Rectal smooth muscle tissue (tissue), 1 donor: Measurements from ENCODE around the gene CDH13.

Experiments
- H3K27ac ChIP-seq: one replicate; pipeline ENCODE4 v1.7.0; 2013; ENCODE audit warnings: low read depth, low read length, inconsistent platforms
- H3K27me3 ChIP-seq: one replicate; pipeline ENCODE4 v1.7.0; 2013; ENCODE audit warnings: low read length; ENCODE audit not compliant: control insufficient read depth, insufficient read depth
- H3K36me3 ChIP-seq: one replicate; pipeline ENCODE4 v1.7.0; 2013; ENCODE audit warnings: low read length; ENCODE audit not compliant: control insufficient read depth, insufficient read depth
- H3K4me1 ChIP-seq: one replicate; pipeline ENCODE4 v1.7.0; 2013; ENCODE audit warnings: low read length; ENCODE audit not compliant: control insufficient read depth, insufficient read depth
- H3K4me3 ChIP-seq: one replicate; pipeline ENCODE4 v1.7.0; 2013; ENCODE audit warnings: low read length
- H3K9ac ChIP-seq: one replicate; pipeline ENCODE4 v1.7.0; 2013; ENCODE audit warnings: low read length

The CDH13 gene

GRCh38 chr16:83253521-83253920 is 626.8 kb downstream of the CDH13 start:
- Histone ChIP-seq H3K27me3 (no peaks in the 10 kb centered on the region), H3K4me1 (no peaks in the 10 kb centered on the region), H3K4me3 (no peak overlapping the region), H3K27ac (no peak overlapping the region), H3K36me3 (no peaks in the 10 kb centered on the region), H3K9ac (no peak overlapping the region)

GRCh38 chr16:83258366-83258928 is 631.7 kb downstream of the CDH13 start:
- no peaks in the 10 kb centered on the region for H3K4me1 ChIP-seq
- H3K4me3 ChIP-seq = no peak overlapping the region
- H3K36me3 ChIP-seq = no peaks in the 10 kb centered on the region
- H3K9ac ChIP-seq = no peak overlapping the region
- no peak overlapping the region for H3K27ac ChIP-seq
- H3K27me3 ChIP-seq = no peaks in the 10 kb centered on the region

GRCh38 chr16:83266848-83267553 is 640.2 kb downstream of the CDH13 start:
- H3K27me3 ChIP-seq = no peaks in the 10 kb centered on the region
- no peak overlapping the region for H3K9ac ChIP-seq
- H3K4me1 ChIP-seq = no peaks in the 10 kb centered on the region
- H3K36me3 ChIP-seq = no peaks in the 10 kb centered on the region
- H3K27ac ChIP-seq = no peak overlapping the region
- no peak overlapping the region for H3K4me3 ChIP-seq

- H3K27ac ChIP-seq = no peak overlapping the region
- no peak overlapping the region for H3K9ac ChIP-seq
- H3K4me3 ChIP-seq = no peak overlapping the region
- no peaks in the 10 kb centered on the region for H3K36me3 ChIP-seq
- H3K4me1 ChIP-seq = no peaks in the 10 kb centered on the region
- H3K27me3 ChIP-seq = no peaks in the 10 kb centered on the region
Measured at GRCh38 chr16:83268169-83268568, 641.4 kb downstream of the CDH13 start.

- Histone ChIP-seq H3K27ac (no peak overlapping the region), H3K9ac (no peak overlapping the region), H3K4me3 (no peak overlapping the region), H3K4me1 (no peaks in the 10 kb centered on the region), H3K36me3 (no peaks in the 10 kb centered on the region), H3K27me3 (no peaks in the 10 kb centered on the region)
Measured at GRCh38 chr16:83269048-83269447, 642.3 kb downstream of the CDH13 start.

- Histone ChIP-seq H3K9ac (no peak overlapping the region), H3K4me3 (no peak overlapping the region), H3K4me1 (no peaks in the 10 kb centered on the region), H3K36me3 (no peaks in the 10 kb centered on the region), H3K27me3 (no peaks in the 10 kb centered on the region), H3K27ac (no peak overlapping the region)
Measured at GRCh38 chr16:83269541-83269940, 642.8 kb downstream of the CDH13 start.

- Histone ChIP-seq H3K27ac (no peak overlapping the region), H3K9ac (no peak overlapping the region), H3K4me1 (no peaks in the 10 kb centered on the region), H3K27me3 (no peaks in the 10 kb centered on the region), H3K4me3 (no peak overlapping the region), H3K36me3 (no peaks in the 10 kb centered on the region)
Measured at GRCh38 chr16:83270061-83270460, 643.3 kb downstream of the CDH13 start.

GRCh38 chr16:83270640-83271039 is 643.9 kb downstream of the CDH13 start:
- no peak overlapping the region for H3K4me3 ChIP-seq
- H3K9ac ChIP-seq = no peak overlapping the region
- no peaks in the 10 kb centered on the region for H3K27me3 ChIP-seq
- H3K27ac ChIP-seq = no peak overlapping the region
- no peaks in the 10 kb centered on the region for H3K4me1 ChIP-seq
- no peaks in the 10 kb centered on the region for H3K36me3 ChIP-seq

- Histone ChIP-seq H3K9ac (no peak overlapping the region), H3K36me3 (no peaks in the 10 kb centered on the region), H3K27me3 (no peaks in the 10 kb centered on the region), H3K4me1 (no peaks in the 10 kb centered on the region), H3K27ac (no peak overlapping the region), H3K4me3 (no peak overlapping the region)
Measured at GRCh38 chr16:83271123-83271522, 644.4 kb downstream of the CDH13 start.

GRCh38 chr16:83271970-83272575 is 645.3 kb downstream of the CDH13 start:
- no peak overlapping the region for H3K4me3 ChIP-seq
- H3K9ac ChIP-seq = no peak overlapping the region
- H3K27ac ChIP-seq = no peak overlapping the region
- no peaks in the 10 kb centered on the region for H3K36me3 ChIP-seq
- no peaks in the 10 kb centered on the region for H3K27me3 ChIP-seq
- no peaks in the 10 kb centered on the region for H3K4me1 ChIP-seq

- H3K27ac ChIP-seq = no peak overlapping the region
- no peak overlapping the region for H3K9ac ChIP-seq
- H3K27me3 ChIP-seq = no peaks in the 10 kb centered on the region
- H3K4me1 ChIP-seq = no peaks in the 10 kb centered on the region
- H3K36me3 ChIP-seq = no peaks in the 10 kb centered on the region
- H3K4me3 ChIP-seq = no peak overlapping the region
Measured at GRCh38 chr16:83272843-83273242, 646.1 kb downstream of the CDH13 start.

GRCh38 chr16:83273504-83274173 is 646.9 kb downstream of the CDH13 start:
- H3K36me3 ChIP-seq = no peaks in the 10 kb centered on the region
- no peaks in the 10 kb centered on the region for H3K4me1 ChIP-seq
- no peak overlapping the region for H3K4me3 ChIP-seq
- H3K9ac ChIP-seq = no peak overlapping the region
- no peaks in the 10 kb centered on the region for H3K27me3 ChIP-seq
- no peak overlapping the region for H3K27ac ChIP-seq
